Measurements from ENCODE around the gene NT5C2.
A peak's percentile ranks its signal among the peaks of the same experiment; 100 is the strongest.
"Not testable (repeated sequence)": the region's sequence is repeated elsewhere in the genome, so short reads cannot be mapped to it uniquely, and the experiment has no call there.

Gene NT5C2

DNA sequence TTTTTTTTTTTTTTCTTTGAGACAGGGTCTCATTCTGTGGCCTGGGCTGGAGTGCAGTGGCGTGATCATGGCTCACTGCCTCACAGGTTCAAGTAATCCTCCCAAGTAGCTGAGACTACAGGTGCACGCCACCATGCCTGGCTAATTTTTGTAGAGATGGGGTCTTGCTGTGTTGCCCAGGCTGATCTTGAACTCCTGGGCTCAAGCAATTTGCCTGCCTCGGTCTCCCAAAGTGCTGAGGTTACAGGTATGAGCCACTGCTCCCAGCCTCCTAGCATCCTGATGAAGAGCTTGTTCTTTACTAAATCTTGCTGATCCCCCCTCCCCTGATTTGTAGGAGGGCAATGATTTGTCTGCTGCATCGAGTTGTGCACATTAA is 126.0 kb downstream of the NT5C2 start:
- H3K9me3 ChIP-seq (ENCODE audit: control insufficient read depth, insufficient read depth, low read length); H3K4me3 ChIP-seq (ENCODE audit: low read length); H3K27ac ChIP-seq (ENCODE audit: low read length); H3K27me3 ChIP-seq (ENCODE audit: control insufficient read depth, insufficient read depth, low read length); H3K36me3 ChIP-seq (ENCODE audit: control insufficient read depth, insufficient read depth, low read length); DNase-seq (ENCODE audit: low read depth, low spot score); H3K4me1 ChIP-seq (ENCODE audit: control insufficient read depth, insufficient read depth, low read length): not testable (repeated sequence)
- no CpG with 5 or more reads among the region's 4 CpGs for WGBS (ENCODE audit: insufficient coverage, insufficient read length)

DNA sequence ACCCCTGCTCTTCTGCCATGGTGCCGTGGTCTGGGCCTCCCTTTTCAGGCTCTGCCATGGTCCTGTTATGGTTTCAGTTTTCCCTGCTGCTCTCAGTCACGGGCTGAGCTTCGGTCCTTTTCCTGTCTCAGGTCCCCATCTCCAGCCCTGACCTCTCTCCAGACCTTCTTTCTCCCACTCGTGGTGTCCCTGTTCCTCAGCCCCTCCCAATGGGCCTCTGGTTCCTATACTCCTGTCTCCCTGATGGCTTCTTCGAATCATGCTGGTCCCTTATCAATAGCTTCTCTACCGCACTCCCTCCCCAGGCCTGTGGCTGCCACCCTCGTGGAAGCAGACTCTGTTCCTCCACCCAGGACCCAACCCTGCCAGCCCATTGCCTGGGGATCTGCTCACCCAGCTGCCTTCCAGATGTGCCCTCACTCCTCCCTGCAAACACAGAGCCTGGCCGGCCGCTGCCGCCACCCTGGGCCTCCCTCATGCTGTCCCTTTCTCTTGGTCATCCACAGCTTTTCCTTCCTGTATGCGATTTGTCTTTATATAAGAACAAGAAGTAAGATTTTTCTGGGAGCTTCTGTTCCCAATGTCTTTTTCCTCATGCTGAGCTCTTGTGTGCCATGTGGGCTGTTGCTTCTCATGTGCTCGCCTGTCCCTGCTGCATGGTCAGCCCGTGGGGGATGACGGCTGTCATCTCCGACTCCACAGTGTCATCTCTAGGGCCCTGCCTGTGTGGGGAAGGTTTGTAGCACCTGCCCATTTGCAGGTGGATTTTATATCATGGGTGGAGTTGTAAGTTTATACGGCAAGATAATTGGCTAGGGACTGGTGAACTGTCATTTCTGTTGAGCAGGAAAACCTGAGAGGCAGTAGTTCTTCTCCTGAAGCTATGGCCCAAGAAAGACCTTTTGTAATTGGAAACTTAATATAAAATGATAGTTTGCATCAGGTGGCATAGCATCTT is 126.7 kb downstream of the NT5C2 start:
- H3K4me3 ChIP-seq (ENCODE audit: low read length), result no peak overlapping the region
- DNase-seq (ENCODE audit: low read depth, low spot score), result no peak
- H3K27ac ChIP-seq (ENCODE audit: low read length), result no peak overlapping the region
- no peaks in the 10 kb centered on the region for H3K27me3 ChIP-seq (ENCODE audit: control insufficient read depth, insufficient read depth, low read length)
- no peaks in the 10 kb centered on the region for H3K9me3 ChIP-seq (ENCODE audit: control insufficient read depth, insufficient read depth, low read length)
- WGBS (ENCODE audit: insufficient coverage, insufficient read length), result no CpG with 5 or more reads among the region's 16 CpGs
- H3K36me3 ChIP-seq (ENCODE audit: control insufficient read depth, insufficient read depth, low read length), result no peaks in the 10 kb centered on the region
- peaks cover 2% of the 10 kb centered on the region; the same call in 1 of the 2 replicates for H3K4me1 ChIP-seq (ENCODE audit: control insufficient read depth, insufficient read depth, low read length)

DNA sequence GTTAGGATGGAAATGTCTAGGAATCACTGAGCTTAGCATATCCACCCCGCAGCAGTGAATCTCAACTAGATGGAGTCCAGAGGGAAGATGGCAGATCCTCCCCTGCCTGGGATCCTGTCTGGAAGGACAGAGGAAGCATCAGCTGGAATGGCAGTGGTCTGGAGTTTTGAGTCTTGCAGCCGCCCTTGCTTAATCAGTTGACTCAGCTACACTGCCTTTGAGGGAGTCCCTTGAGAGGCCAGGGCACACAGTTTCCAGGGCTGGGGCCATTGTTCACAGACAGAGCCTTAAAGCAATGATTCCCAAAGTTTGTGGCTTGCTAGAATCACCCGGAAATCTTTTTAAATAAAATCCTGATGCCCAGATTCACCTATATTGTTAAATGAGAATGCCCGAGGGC is 128.1 kb downstream of the NT5C2 start:
- no peak for DNase-seq (ENCODE audit: low read depth, low spot score)
- peaks cover 2% of the 10 kb centered on the region; the same call in 1 of the 2 replicates for H3K4me1 ChIP-seq (ENCODE audit: control insufficient read depth, insufficient read depth, low read length)
- no peaks in the 10 kb centered on the region for H3K36me3 ChIP-seq (ENCODE audit: control insufficient read depth, insufficient read depth, low read length)
- no CpG with 5 or more reads among the region's 4 CpGs for WGBS (ENCODE audit: insufficient coverage, insufficient read length)
- no peaks in the 10 kb centered on the region for H3K9me3 ChIP-seq (ENCODE audit: control insufficient read depth, insufficient read depth, low read length)
- no peak overlapping the region for H3K4me3 ChIP-seq (ENCODE audit: low read length)
- no peak overlapping the region for H3K27ac ChIP-seq (ENCODE audit: low read length)
- no peaks in the 10 kb centered on the region for H3K27me3 ChIP-seq (ENCODE audit: control insufficient read depth, insufficient read depth, low read length)

DNA sequence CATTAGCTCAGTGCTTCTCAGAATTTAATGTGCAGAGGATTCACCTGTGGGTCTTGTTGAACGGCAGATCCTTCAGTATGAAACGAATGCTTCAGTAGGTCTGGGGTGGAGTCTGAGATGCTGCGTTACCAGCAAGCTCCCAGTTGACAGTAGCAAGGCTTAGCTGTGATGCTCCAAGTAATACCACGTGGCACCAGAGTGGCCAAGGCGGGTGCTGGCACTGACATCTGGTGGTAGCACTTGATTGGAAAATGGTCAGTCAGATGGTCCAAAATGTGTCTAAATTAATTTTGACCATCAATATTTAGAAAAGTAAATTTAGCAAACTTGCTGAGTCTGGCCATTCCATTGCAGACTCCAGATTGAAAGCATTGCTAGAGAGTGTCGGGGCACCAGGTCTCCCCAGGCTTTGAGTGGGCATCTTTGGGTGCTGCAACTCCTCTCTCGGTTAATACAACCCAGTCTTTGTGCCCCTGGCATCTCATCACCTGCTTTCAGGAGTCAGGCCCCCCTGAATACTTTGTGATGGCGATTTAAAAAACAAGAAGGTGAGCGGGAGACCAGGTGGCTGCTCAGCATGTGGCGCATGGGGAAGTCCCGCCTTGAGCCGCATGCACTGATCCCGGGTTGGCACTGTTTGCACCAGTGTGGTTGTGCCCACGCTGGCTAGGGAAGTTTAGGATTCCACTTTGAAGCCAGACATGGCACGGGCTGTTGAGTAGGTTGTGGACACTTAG is 130.1 kb downstream of the NT5C2 start:
- Histone ChIP-seq H3K27ac (ENCODE audit: low read length) (no peak overlapping the region), H3K27me3 (ENCODE audit: control insufficient read depth, insufficient read depth, low read length) (no peaks in the 10 kb centered on the region), H3K4me3 (ENCODE audit: low read length) (no peak overlapping the region), H3K9me3 (ENCODE audit: control insufficient read depth, insufficient read depth, low read length) (no peaks in the 10 kb centered on the region), H3K4me1 (ENCODE audit: control insufficient read depth, insufficient read depth, low read length) (peaks cover 2% of the 10 kb centered on the region; the same call in 1 of the 2 replicates), H3K36me3 (ENCODE audit: control insufficient read depth, insufficient read depth, low read length) (no peaks in the 10 kb centered on the region)
- DNase-seq (ENCODE audit: low read depth, low spot score), result no peak
- no CpG with 5 or more reads among the region's 15 CpGs for WGBS (ENCODE audit: insufficient coverage, insufficient read length)

DNA sequence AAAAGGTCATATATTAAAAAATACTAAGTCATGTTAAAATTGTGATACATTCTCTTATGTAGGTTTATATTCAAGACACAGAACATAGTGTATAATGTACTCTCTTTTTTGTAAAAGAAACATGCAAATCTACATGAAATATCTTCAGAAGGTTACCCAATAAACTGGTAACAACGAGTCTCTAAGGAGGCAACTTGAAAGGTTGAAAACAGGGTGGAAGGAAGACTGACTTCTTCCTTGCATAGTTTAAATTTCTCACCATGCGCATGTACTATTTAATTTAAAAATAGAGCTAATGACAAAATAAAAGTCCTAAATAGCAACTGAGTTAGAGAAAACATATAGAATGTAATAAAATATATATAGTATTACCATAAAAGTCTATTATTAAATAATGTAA is 132.5 kb downstream of the NT5C2 start:
- WGBS (ENCODE audit: insufficient coverage, insufficient read length), result no CpG with 5 or more reads among the region's 2 CpGs
- Histone ChIP-seq H3K4me1 (ENCODE audit: control insufficient read depth, insufficient read depth, low read length) (peaks cover 2% of the 10 kb centered on the region; the same call in 1 of the 2 replicates), H3K36me3 (ENCODE audit: control insufficient read depth, insufficient read depth, low read length) (no peaks in the 10 kb centered on the region), H3K27me3 (ENCODE audit: control insufficient read depth, insufficient read depth, low read length) (no peaks in the 10 kb centered on the region), H3K27ac (ENCODE audit: low read length) (no peak overlapping the region), H3K4me3 (ENCODE audit: low read length) (no peak overlapping the region), H3K9me3 (ENCODE audit: control insufficient read depth, insufficient read depth, low read length) (no peaks in the 10 kb centered on the region)
- no peak for DNase-seq (ENCODE audit: low read depth, low spot score)

DNA sequence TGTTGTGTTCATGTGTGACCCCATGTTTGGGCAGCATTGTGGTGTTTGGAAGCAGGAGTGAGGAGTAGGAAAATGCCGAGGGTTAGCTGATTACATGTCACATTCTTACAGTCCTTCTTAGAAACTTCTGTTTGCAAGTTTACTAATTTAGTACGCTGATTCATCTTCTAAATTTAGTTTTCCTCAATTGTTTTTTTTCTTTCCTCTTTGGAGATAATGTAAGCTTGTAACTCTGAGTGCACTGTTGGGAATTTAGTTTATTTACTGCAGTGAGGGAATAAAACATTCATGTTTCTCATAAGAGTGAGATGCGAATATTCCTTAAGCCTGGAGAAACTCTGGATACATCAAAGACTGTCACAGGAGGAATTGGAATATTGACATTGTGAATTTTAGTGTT is 135.0 kb downstream of the NT5C2 start:
- no peaks in the 10 kb centered on the region for H3K9me3 ChIP-seq (ENCODE audit: control insufficient read depth, insufficient read depth, low read length)
- no peaks in the 10 kb centered on the region for H3K27me3 ChIP-seq (ENCODE audit: control insufficient read depth, insufficient read depth, low read length)
- H3K4me1 ChIP-seq (ENCODE audit: control insufficient read depth, insufficient read depth, low read length), result no peaks in the 10 kb centered on the region
- no peak overlapping the region for H3K27ac ChIP-seq (ENCODE audit: low read length)
- WGBS (ENCODE audit: insufficient coverage, insufficient read length), result no CpG with 5 or more reads among the region's 3 CpGs
- H3K4me3 ChIP-seq (ENCODE audit: low read length), result no peak overlapping the region
- no peaks in the 10 kb centered on the region for H3K36me3 ChIP-seq (ENCODE audit: control insufficient read depth, insufficient read depth, low read length)
- no peak for DNase-seq (ENCODE audit: low read depth, low spot score)

DNA sequence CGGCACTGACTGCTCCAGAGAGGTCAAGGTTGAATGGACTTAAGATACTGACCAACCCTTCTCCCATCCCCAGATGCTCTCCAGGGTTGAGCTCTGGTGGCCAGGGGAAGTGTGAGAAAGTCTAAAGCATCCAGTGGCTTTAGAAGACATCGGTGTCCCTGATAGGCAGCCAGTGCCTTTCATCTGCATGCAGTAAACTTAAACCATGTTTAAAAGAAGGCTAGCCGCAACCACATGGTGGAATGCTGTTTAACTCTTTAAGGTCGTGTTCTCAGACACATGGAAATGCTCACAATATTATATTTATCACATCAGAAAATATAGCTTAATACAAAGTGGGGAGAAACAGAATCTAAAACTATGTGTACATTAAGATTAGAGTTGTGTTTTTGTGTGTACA is 138.0 kb downstream of the NT5C2 start:
- H3K27ac ChIP-seq (ENCODE audit: low read length), result no peak overlapping the region
- WGBS (ENCODE audit: insufficient coverage, insufficient read length), result no CpG with 5 or more reads among the region's 4 CpGs
- no peaks in the 10 kb centered on the region for H3K4me1 ChIP-seq (ENCODE audit: control insufficient read depth, insufficient read depth, low read length)
- no peak for DNase-seq (ENCODE audit: low read depth, low spot score)
- H3K36me3 ChIP-seq (ENCODE audit: control insufficient read depth, insufficient read depth, low read length), result no peaks in the 10 kb centered on the region
- H3K27me3 ChIP-seq (ENCODE audit: control insufficient read depth, insufficient read depth, low read length), result no peaks in the 10 kb centered on the region
- no peaks in the 10 kb centered on the region for H3K9me3 ChIP-seq (ENCODE audit: control insufficient read depth, insufficient read depth, low read length)
- no peak overlapping the region for H3K4me3 ChIP-seq (ENCODE audit: low read length)

DNA sequence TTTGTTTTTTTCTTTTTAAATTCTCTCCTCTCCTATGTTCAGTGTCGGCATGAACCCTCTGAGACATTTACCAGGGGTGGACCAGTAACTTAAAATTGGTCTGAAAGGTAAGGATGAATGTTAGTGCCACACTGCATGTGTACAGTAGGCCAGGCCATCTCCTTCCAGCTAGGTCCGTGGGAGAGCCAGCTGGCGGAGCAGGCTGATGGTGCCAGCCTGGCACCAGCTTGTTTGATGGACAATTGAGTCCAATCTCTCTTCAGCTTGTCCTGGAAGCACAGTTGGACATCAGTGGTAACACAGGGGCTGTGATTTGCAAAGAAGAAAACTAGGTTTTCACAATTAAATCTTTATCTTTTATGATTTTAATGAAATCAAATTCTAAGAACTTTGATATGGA is 138.5 kb downstream of the NT5C2 start:
- no peaks in the 10 kb centered on the region for H3K27me3 ChIP-seq (ENCODE audit: control insufficient read depth, insufficient read depth, low read length)
- H3K4me1 ChIP-seq (ENCODE audit: control insufficient read depth, insufficient read depth, low read length), result no peaks in the 10 kb centered on the region
- DNase-seq (ENCODE audit: low read depth, low spot score), result no peak
- H3K9me3 ChIP-seq (ENCODE audit: control insufficient read depth, insufficient read depth, low read length), result no peaks in the 10 kb centered on the region
- H3K36me3 ChIP-seq (ENCODE audit: control insufficient read depth, insufficient read depth, low read length), result no peaks in the 10 kb centered on the region
- H3K27ac ChIP-seq (ENCODE audit: low read length), result no peak overlapping the region
- H3K4me3 ChIP-seq (ENCODE audit: low read length), result no peak overlapping the region
- no CpG with 5 or more reads among the region's 3 CpGs for WGBS (ENCODE audit: insufficient coverage, insufficient read length)

DNA sequence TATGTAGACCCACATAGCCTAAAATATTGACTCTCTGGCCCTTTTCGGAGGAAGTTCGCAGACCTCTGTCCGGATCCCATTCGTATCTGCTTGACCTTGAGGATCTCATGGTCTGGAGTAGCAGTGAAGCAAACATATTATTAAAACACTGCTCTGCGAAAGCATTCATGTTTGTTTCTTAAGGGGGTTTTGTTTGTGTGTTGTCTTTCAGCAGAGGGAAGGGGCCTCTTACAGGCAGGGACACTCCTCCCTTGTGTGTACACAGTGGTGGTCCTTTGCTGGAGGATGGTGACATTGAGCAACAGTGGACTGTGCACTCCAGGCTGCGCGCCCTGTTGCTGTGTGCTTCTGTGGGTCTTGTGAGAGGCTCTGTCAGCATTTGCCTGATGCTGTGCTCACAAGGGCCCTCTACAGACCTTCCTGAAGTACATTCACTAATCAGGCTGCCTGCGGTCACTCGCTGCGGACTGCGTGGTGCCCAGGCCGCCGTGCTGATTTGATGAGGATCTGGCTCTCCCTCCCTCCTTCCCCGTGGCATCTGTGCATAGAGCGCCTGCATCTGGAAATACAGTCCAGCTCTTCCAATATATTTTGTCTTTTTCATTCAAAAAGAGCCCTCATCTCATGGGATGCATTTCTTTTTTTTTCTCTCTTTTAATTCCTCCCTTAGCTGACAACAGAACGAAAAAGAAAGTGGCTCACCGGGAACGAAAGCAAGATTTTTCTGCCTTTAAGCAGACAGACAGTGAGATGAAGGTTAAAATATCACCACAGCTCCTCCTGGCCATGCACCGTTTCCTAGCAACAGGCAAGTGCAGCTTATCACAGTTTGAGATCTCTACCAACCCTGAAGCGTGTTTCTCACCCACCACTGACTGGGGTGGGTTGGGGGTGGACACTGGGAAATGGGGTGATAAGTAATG is 139.2 kb downstream of the NT5C2 start:
- no peaks in the 10 kb centered on the region for H3K36me3 ChIP-seq (ENCODE audit: control insufficient read depth, insufficient read depth, low read length)
- H3K9me3 ChIP-seq (ENCODE audit: control insufficient read depth, insufficient read depth, low read length), result no peaks in the 10 kb centered on the region
- no CpG with 5 or more reads among the region's 20 CpGs for WGBS (ENCODE audit: insufficient coverage, insufficient read length)
- DNase-seq (ENCODE audit: low read depth, low spot score), result peak; percentile 45
- H3K4me3 ChIP-seq (ENCODE audit: low read length), result no peak overlapping the region
- no peaks in the 10 kb centered on the region for H3K27me3 ChIP-seq (ENCODE audit: control insufficient read depth, insufficient read depth, low read length)
- no peaks in the 10 kb centered on the region for H3K4me1 ChIP-seq (ENCODE audit: control insufficient read depth, insufficient read depth, low read length)
- H3K27ac ChIP-seq (ENCODE audit: low read length), result no peak overlapping the region

DNA sequence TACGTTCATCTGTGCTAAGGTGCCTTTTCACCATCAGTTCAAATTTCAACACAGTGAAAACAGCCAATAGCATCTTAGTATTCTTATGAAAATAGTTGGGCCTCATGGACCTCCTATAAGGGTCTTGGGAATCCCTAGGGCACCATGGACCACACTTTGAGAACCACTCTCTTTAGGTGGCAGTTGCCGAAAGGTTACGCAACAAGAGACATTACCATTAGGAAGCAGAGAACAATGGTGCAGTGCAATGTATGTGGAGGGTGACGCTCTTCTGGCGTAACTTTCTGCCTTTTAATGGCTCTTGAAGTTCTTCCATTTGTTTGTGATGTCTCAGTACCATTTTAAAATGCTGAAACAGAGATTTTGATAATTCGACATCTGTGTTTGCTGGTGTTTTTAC is 143.8 kb downstream of the NT5C2 start:
- Histone ChIP-seq H3K4me1 (ENCODE audit: control insufficient read depth, insufficient read depth, low read length) (peaks cover 1% of the 10 kb centered on the region; the same call in 1 of the 2 replicates), H3K27me3 (ENCODE audit: control insufficient read depth, insufficient read depth, low read length) (no peaks in the 10 kb centered on the region), H3K27ac (ENCODE audit: low read length) (no peak overlapping the region), H3K4me3 (ENCODE audit: low read length) (no peak overlapping the region), H3K9me3 (ENCODE audit: control insufficient read depth, insufficient read depth, low read length) (no peaks in the 10 kb centered on the region), H3K36me3 (ENCODE audit: control insufficient read depth, insufficient read depth, low read length) (no peaks in the 10 kb centered on the region)
- DNase-seq (ENCODE audit: low read depth, low spot score), result no peak
- no CpG with 5 or more reads among the region's 6 CpGs for WGBS (ENCODE audit: insufficient coverage, insufficient read length)

All from iPS DF 6.9 (cell line).